IPS-18c (cell line): ENCODE results near the gene U2AF1.
A peak's percentile ranks its signal among the peaks of the same experiment; 100 is the strongest.
"Not testable (repeated sequence)": the region's sequence is repeated elsewhere in the genome, so short reads cannot be mapped to it uniquely, and the experiment has no call there.

Source experiments
- H3K4me3 ChIP-seq: 2 replicates; pipeline ENCODE4 v1.7.0; 2013; ENCODE audit warnings: low read depth, mild to moderate bottlenecking, low read length, moderate library complexity; ENCODE audit not compliant: insufficient read depth
- H3K9me3 ChIP-seq: one replicate; pipeline ENCODE4 v1.6.1; 2013; ENCODE audit warnings: mild to moderate bottlenecking, low read length, moderate library complexity; ENCODE audit not compliant: control insufficient read depth, insufficient read depth

Gene U2AF1, protein sequence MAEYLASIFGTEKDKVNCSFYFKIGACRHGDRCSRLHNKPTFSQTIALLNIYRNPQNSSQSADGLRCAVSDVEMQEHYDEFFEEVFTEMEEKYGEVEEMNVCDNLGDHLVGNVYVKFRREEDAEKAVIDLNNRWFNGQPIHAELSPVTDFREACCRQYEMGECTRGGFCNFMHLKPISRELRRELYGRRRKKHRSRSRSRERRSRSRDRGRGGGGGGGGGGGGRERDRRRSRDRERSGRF

DNA sequence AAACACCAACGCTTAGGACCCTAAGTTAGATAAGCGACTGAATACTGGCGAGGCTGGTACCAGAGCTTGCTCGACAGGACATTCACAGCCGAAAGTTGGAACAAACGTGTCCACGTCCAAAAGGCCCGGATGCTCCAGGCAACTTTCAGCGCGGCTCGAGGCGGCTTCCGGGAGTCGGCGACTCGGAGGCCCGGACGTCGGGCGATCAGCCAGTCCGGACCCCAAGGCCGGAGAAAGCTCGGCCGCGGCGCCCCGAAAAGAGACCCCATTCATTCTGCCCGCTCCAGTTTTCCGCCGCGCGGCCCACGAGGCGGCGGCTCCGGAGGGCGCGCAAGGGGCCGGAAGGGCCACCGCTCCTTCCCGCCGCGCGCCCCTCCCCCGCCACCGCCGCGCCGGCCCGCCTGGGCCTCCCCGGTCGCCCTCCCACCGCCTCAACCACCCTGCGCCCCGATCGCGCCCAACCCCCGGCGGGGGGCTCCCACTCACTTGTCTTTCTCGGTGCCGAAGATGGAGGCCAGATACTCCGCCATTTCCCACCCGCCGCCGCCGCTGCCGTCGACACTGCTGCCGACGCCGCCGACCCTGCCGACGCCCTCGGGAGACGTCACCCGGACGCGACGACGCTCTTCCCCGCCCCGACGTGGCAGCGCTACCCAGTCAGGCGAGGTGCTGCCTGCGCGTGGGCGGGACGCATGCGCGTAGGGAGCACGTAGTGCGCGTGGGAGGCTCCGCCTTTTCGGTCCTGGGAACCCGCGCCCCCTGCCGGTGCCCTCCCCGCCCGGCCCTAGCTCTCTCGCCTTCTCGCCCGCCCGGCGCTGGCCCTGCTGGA is at the start of gene U2AF1:
U2AF1 (minus strand) TSS at position 606 of the 829 bp plus-strand sequence; CDS start at position 530, 76 bp downstream.
- H3K4me3 ChIP-seq = peak within 1 kb of the TSS; percentile 40
- H3K9me3 ChIP-seq = not testable (repeated sequence)

DNA sequence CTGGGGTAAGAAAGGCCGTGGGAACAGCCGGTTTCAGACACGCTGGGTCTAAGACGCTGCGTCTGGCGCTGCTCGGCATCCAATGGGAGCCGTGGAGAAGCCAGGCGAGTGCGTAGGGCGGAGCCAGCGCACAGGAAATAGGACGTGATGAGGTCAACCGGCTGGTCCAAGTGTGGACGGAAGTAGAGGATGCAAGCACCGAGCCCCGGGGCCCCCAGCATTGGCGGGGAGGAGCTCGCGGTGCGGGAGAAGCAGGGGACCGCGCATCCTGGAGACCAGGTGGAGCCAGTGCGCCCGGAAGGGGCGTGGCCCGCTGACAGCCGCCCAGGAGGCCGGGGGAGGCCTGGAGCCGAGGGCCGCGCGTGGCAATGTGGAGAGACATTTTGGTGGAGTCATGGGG is 46.2 kb upstream of the U2AF1 start:
- not testable (repeated sequence) for H3K4me3 ChIP-seq, H3K9me3 ChIP-seq

DNA sequence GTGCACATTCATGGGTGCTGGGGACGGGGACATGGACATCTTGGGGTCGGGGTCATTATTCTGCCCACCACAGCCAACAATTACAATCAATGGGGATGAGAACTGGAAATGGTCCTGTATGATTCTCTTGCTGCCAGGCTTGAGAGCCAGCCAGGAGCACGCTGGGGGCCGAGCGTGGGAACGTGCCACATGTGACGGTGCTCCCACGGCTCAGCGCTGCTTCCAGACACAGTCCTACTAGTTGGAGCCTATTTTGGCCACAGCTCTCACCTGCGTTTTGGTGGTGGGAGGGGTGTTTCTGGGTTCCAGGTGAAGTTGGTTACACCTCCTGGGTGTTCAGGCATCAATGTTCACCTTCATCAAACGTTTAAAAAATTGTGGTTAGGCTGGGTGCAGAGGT is 42.0 kb upstream of the U2AF1 start:
- H3K4me3 ChIP-seq, H3K9me3 ChIP-seq: not testable (repeated sequence)

DNA sequence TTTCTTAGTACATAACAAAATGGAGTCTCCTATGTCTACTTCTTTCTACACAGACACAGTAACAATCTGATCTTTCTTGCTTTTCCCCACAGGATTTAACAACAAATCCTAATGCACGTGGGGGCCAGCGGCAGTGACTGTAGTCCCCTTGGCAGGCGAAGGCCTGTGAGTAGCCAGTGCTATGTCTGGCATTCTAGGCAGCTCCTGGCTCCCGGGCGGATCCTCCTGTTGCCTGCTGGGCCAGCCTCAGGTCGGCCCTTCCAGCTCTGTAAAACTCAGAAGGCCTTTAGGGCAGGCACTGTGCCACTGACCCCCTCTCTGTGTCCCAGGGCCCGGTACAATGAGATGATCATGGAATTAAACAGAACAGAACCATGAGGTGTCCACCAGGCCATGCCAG is 40.6 kb upstream of the U2AF1 start:
- H3K4me3 ChIP-seq, H3K9me3 ChIP-seq: not testable (repeated sequence)

DNA sequence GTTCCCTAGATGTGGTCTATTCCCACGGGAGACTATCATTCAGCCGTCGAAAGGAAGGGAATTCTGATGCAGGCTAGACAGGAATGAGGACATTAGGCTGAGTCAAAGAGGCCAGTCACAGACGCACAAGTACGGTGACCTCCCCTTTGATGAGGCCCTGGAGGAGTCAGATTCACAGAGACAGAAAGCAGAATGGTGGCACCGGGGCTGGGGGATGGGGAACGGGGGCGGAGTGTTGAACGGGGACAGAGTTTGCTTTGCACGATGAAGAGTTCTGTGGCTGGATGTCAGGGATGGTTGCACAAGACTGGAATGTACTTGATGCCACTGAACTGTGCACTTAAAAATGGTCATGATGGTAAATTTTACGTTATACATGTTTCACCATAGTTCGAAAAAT is 39.3 kb upstream of the U2AF1 start:
- not testable (repeated sequence) for H3K4me3 ChIP-seq, H3K9me3 ChIP-seq

DNA sequence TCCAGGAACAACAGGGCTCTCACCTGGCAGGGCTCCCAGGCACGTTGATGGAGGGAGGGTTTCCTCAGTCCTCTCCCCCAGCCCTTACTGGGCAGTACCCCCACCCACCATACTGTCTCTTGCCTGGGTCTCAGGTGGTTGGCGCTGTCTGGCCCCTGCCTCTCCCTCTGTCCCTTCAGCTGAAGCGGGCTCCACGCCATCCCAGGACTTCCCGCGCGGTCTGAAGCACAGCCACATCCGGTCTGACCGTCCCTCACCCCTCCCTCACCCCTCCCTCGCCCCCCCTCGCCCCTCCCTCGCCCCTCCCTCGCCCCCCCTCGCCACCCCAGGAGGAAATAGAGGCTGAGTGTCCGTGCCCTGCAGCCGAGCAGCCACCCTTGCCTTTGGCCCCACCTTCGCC is 34.0 kb upstream of the U2AF1 start:
- not testable (repeated sequence) for H3K9me3 ChIP-seq, H3K4me3 ChIP-seq

DNA sequence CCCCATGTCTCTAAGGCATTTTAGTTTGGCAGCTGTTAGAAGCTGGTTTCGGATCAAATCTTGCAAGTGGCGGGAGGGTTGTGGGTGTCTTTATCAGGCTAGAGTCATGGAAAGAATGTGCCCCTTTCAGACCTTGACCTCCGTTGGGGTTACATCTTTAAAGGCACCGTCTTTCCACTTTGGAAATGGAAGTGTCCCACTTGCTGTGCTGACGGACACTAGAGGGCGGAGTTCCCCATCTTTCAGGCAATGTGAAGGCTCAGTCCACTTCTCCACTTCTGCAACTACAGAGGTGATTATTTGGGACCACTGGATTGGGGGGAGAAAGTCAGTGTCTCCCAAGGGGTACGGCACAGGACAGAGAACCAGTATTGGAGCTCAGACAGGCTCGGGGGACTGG is 31.6 kb upstream of the U2AF1 start:
- not testable (repeated sequence) for H3K4me3 ChIP-seq, H3K9me3 ChIP-seq

DNA sequence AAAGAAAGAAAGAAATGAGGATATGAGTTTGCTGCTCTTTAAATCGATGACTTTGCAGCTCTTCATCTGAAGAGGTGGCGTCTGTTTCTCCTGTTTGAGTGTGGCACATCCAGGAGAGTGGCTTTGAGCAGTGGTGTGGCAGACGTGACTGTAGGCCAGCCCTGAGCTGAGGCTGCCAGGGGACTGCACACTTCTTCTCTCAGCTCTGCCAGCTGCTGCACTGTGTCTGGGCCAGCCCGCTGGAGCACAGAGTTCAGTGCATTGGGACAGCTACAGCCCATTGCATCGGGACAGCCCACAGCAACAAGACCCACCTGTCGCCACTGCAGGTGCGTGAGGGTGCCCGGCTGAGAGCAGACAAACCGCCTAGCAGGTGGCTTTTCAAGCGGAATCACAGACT is 27.1 kb upstream of the U2AF1 start:
- H3K4me3 ChIP-seq, H3K9me3 ChIP-seq: not testable (repeated sequence)

DNA sequence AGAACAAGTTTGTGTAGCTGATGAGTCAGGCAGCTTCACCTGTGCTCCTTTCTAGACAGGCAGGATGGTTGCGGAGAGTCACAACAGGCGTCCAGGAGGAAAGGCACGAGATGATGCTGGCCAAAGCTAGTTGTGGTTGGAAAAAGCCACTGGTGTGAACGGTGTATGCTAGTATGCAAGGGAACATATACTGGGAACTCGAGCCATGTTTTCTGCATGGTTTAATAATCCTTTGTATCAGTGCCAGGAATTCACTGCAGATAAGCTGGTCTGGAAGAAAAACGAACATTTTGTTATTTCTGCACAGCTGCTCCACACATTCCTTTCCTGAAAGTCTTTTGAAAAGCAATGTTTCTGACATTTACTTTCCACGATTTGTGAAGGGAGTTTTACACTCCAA is 22.7 kb upstream of the U2AF1 start:
- not testable (repeated sequence) for H3K4me3 ChIP-seq

DNA sequence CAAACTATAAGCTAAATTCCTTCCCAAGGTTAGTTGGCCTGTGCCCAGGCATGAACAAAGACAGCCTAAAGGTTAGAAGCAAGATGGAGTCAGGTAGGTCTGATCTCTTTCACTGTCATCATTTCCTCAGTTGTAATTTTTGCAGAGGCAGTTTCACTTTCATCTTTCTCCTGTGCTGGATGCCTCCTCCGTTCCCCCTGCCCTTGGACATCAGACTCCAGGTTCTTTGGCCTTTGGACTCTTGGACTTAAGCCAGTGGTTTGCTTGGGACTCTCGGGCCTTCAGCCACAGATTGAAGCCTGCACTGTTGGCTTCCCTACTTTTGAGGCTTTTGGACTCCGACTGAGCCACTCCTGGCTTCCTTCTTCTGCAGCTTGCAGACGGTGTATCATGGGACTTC is 8.6 kb upstream of the U2AF1 start:
- H3K9me3 ChIP-seq, H3K4me3 ChIP-seq: not testable (repeated sequence)

More for the DNA sequence above, 22.7 kb upstream of the U2AF1 start:
- not testable (repeated sequence) for H3K9me3 ChIP-seq

DNA sequence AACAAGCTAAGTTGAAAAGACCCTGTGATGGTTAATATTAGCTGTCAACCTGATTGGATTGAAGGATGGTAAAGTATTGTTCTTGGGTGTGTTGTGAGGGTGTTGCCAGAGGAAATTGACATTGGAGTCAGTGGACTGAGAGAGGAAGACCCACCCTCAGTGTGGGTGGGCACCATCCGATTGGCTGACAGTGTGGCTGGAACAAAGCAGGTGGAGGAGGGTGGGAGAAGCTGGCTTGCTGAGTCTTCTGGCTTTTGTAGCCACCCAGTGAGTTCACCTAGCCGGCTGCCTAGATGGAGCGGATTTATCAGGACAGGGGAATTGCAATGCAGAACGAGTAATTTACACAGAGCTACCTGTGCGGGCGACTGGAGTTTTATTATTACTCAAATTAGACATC is 7.1 kb upstream of the U2AF1 start:
- not testable (repeated sequence) for H3K4me3 ChIP-seq, H3K9me3 ChIP-seq

DNA sequence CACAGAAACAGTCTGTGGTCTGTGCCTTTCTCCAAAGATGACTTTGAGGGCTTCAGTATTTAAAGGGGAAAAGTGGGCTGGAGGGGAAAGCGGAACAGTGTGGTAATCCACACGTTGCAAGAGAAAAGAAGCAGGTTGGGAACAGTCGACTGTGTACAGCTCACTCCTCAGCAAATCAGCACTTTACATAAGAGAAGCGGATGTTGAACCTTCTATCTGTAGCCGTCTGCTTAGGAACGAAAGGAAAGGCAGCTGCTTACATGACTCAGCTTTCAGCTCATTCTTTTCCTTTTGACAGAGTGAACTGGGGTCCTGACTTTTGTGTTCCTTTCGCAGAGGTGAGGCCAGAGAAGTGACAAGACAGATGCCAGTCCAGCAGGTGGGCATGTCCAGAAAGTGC is 1.6 kb upstream of the U2AF1 start:
- H3K9me3 ChIP-seq, H3K4me3 ChIP-seq: not testable (repeated sequence)

DNA sequence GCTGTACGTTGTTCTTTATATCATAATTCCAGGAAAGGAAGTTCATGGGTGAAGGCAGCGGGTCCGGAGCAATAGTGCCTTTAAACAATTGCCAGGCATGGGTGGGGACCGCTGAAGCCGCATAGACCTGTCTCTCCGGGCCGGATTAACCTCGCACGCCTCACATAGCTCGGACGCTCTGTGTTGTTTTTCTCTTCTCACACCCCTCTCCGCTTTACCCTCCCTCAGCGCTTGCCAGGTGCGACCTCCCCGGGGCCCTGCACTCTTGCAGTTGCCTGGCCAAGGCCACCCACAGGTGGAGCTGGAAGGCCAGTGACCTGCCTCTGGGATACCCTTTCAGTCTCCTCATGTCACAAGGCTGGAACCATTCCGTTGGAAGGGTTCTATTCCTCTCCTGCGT is 807 bp upstream of the U2AF1 start:
- H3K4me3 ChIP-seq, H3K9me3 ChIP-seq: not testable (repeated sequence)

DNA sequence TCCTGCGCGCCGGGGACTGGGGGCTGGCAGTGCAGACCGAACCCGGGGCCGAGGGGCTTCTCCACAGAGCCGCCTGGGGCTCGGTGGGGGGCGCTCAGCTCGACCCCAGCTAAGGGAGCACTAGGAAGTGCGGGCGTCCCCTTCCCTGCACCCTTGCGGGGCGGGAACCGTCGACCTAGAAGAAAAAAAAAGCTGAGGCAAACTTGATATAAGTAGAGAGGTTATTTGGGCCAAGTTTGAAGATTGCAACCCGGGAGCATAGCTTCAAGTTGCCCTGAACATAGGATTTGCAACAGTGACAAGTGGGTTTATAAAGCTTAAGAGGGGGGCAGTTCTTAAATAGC is 396 bp upstream of the U2AF1 start:
- H3K4me3 ChIP-seq, H3K9me3 ChIP-seq: not testable (repeated sequence)

DNA sequence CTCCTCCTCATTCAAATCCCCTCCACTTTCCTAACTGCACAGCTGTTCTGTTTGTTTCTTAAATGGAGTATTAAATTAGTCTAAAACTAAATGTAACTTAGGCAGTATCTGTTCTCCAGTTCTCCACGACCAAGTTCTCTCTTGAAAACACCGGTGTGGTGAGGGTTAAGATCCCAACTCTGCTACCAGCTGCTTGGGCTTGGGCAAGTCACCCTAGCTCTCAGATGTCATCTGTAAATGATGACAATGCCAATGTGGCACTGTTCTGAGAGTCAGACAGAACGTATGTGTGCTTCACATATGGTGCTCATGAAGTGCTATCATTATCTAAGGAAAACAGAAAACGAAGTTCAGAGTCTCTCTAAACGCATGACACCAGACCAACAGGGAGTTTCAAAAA is 2.7 kb downstream of the U2AF1 start:
- not testable (repeated sequence) for H3K4me3 ChIP-seq, H3K9me3 ChIP-seq

DNA sequence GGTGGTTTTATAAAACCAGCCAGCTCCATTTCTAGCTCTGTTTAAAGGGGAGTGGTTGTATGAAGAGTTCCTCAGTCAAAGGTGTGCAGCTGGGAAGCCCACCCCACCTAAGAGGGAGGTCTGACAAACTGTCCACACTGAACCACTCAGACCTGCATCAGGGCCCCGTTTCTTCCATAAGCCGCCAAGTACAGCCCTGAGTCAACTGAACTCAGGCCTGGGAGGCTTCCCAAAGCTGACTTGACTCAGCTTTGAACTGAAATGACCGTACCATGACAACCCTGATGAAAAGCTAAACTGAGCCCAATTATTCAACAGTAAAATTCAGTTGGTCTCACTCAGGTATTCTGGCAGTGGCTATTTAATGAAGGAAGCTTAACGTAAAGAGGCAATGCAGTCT is 5.1 kb downstream of the U2AF1 start:
- not testable (repeated sequence) for H3K4me3 ChIP-seq, H3K9me3 ChIP-seq

DNA sequence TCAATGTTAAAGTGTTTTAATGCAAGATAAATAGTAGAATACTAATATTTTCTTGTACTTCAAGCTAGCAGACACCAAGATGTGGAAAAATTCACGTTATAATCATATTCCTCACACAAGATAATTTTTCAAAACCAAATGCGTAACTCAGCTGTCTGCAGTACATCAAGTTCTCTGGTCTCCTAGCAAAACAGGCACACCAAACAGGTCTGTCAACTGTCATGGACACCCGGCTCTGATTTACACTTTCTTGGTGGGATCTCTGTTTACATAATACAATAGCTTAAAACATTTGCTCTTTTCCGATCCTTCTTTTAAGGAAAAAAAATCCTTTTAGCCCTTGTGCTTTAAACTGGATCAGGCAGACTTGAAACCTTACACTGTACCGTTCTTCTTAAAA is 5.7 kb downstream of the U2AF1 start:
- not testable (repeated sequence) for H3K9me3 ChIP-seq, H3K4me3 ChIP-seq

DNA sequence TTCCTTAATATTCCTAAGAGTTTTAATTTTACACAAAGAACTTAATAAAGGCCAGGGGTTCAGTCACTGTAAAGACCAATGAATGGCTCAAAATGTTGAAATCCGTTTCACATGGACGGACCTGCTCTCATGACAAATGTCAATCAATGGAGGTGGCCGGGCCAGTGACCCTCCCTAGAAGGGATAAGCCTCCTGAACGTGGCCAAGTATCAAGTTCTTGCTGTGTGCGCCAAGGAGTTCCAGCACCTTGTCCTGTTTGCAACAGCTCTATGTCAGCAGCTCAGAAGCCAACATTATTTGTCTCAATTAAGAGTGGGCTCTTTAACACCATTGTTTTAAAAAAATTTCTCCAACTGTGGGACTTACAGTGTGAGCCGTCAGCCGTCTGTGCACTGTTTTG is 6.4 kb downstream of the U2AF1 start:
- not testable (repeated sequence) for H3K9me3 ChIP-seq, H3K4me3 ChIP-seq
